PC-3 (cell line): ENCODE data around the gene REG3G.

Experiments used
- EZH2 ChIP-seq: fragments of 300-600 bp; sonication (generic); IDR thresholded peaks from one replicate; pipeline ENCODE4 v1.6.1; 2017; ENCODE audit warnings: antibody characterized with exemption, mild to moderate bottlenecking, low read length; ENCODE audit not compliant: unreplicated experiment
- EZH2phosphoT487 ChIP-seq: fragments of 300-600 bp; sonication (generic); IDR thresholded peaks from 2 replicates; pipeline ENCODE4 v1.6.1; 2018; ENCODE audit warnings: mild to moderate bottlenecking, antibody characterized with exemption, low read length, borderline replicate concordance
- TF ChIP-seq, protein P1 (sequence below): fragments of 300-600 bp; sonication (generic); conservative IDR thresholded peaks from 2 replicates; pipeline ENCODE4 v1.5.1; 2017; ENCODE audit warnings: antibody characterized with exemption, low read depth, mild to moderate bottlenecking, low read length

DNA sequence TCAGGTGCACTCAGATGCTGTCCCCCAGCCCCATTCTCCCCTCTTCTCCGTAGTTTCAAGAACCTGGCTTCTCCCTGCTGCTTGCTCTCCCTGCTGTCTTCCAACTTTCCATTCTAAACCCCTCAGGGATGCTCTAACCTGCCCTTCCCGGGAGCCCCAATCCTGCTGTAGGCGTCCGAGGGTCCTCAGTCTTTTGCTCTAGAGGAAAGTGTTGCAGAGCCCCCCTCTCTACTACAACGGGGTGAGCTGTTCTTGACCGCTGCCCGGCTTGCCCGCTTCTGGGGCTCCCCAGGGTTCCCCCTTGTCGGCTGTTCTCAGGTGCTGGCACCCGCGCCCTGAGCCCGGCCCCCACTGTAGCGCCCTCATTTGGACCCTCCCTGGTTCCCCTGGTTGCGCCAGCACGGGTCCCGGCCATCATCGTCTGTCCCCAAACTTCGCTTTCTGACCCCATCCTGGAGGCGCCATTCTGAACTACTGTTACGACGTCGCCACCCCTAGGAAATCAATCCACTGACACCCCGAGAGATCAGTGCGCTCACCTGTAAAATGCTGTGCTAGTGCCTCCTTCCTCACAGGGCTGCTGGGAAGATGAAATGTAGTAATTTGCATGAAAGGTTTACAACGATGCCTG lies 31.9 kb upstream of the REG3G start:
- TF ChIP-seq, protein P1, sequence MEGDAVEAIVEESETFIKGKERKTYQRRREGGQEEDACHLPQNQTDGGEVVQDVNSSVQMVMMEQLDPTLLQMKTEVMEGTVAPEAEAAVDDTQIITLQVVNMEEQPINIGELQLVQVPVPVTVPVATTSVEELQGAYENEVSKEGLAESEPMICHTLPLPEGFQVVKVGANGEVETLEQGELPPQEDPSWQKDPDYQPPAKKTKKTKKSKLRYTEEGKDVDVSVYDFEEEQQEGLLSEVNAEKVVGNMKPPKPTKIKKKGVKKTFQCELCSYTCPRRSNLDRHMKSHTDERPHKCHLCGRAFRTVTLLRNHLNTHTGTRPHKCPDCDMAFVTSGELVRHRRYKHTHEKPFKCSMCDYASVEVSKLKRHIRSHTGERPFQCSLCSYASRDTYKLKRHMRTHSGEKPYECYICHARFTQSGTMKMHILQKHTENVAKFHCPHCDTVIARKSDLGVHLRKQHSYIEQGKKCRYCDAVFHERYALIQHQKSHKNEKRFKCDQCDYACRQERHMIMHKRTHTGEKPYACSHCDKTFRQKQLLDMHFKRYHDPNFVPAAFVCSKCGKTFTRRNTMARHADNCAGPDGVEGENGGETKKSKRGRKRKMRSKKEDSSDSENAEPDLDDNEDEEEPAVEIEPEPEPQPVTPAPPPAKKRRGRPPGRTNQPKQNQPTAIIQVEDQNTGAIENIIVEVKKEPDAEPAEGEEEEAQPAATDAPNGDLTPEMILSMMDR, result no peak
- TF ChIP-seq EZH2phosphoT487, result no peak
- TF ChIP-seq EZH2, result no peak
